HCT116 (cell line): ENCODE data around the gene GP1BB. TPM values are rescaled to one million over a fixed set of nuclear protein-coding genes. Genes with fewer than 3 reads are reported as not detected.
"Not testable (repeated sequence)": the region's sequence is repeated elsewhere in the genome, so short reads cannot be mapped to it uniquely, and the experiment has no call there.

Source experiments
- ATAC-seq: fragments of 200-7000 bp; cut with Tn5 transposase; 2 replicates; pipeline ENCODE4 v1.9.1; 2020; ENCODE audit warnings: mild to moderate bottlenecking, moderate library complexity
- BruUV-seq: library from RNA; stranded (reverse); fragments of 400-500 nt; replicated peaks from 2 replicates; lab custom pipeline; 2021; lab: Mats Ljungman, UMichigan
- CTCF ChIA-PET: fragments of 300-600 bp; sonication (Branson Sonifier 250); formaldehyde crosslinking; loops from one replicate; lab custom pipeline; 2021; ENCODE audit warnings: antibody characterized with exemption; lab: Charles Lee
- POLR2A ChIA-PET: fragments of 300-600, 350-600 bp; sonication (Branson Sonifier 250); formaldehyde crosslinking; loops from one replicate; lab custom pipeline; 2021; ENCODE audit warnings: antibody characterized with exemption; lab: Charles Lee
- RAD21 ChIA-PET, 2 experiments: fragments of 300-600 bp; sonication (Branson Sonifier 250); formaldehyde crosslinking; loops; one replicate each; lab custom pipeline; 2023; ENCODE audit warnings: low total read pairs in 2 of 2; ENCODE audit not compliant: uncharacterized antibody in 2 of 2, unreplicated experiment in 2 of 2, low non-redundant PET in 1 of 2; lab: Charles Lee
- DNase-seq: peaks from one replicate; pipeline ENCODE4 v3.0.0-alpha.2; 2010; ENCODE audit warnings: low read depth, low spot score
- H2AFZ ChIP-seq: fragments of 200-600 bp; shearing (Covaris generic), sonication (generic); 2 replicates; pipeline ENCODE4 v1.6.1; 2017; ENCODE audit warnings: low read depth, mixed run types, mixed read lengths, antibody characterized with exemption, low read length; ENCODE audit not compliant: poor library complexity, severe bottlenecking
- H3K27ac ChIP-seq: 2 replicates; pipeline ENCODE4 v1.5.1; 2012; ENCODE audit warnings: low read depth, low read length
- H3K27me3 ChIP-seq: fragments of 200-600 bp; sonication (generic); 2 replicates; pipeline ENCODE4 v1.6.1; 2016; ENCODE audit warnings: mixed run types, low read length, mixed read lengths; ENCODE audit not compliant: insufficient read depth
- H3K36me3 ChIP-seq, 2 experiments: fragments of 200-500 bp in 1 of 2; fragments of 200-600 bp in 1 of 2; sonication (Bioruptor generic) in 1 of 2; sonication (generic) in 1 of 2; 2 replicates each; pipeline versions ENCODE4 v1.5.1 to v1.6.1; 2014 to 2016; ENCODE audit warnings: low read length in 2 of 2, inconsistent platforms in 1 of 2, mixed read lengths in 1 of 2, mixed run types in 1 of 2; ENCODE audit not compliant: insufficient read depth in 2 of 2, control insufficient read depth in 1 of 2
- H3K4me1 ChIP-seq, 2 experiments: fragments of 200-600 bp in 1 of 2; sonication (generic) in 1 of 2; 2 replicates each; pipeline versions ENCODE4 v1.5.1 to v1.6.1; 2012 to 2017; ENCODE audit warnings: low read length in 2 of 2, inconsistent platforms in 1 of 2, mild to moderate bottlenecking in 1 of 2, mixed read lengths in 1 of 2, mixed run types in 1 of 2, moderate library complexity in 1 of 2; ENCODE audit not compliant: insufficient read depth in 2 of 2, control insufficient read depth in 1 of 2
- H3K4me2 ChIP-seq: fragments of 200-600 bp; sonication (generic); 2 replicates; pipeline ENCODE4 v1.6.1; 2017; ENCODE audit warnings: mixed run types, low read length, mixed read lengths
- H3K4me3 ChIP-seq, 2 experiments: fragments of 200-600 bp in 1 of 2; sonication (generic) in 1 of 2; replicated peaks in 1 of 2; 2 replicates each; pipeline ENCODE4 v1.5.1; 2011 to 2016; ENCODE audit warnings: low read length in 2 of 2, control low read depth in 1 of 2, low read depth in 1 of 2, mild to moderate bottlenecking in 1 of 2, mixed read lengths in 1 of 2, mixed run types in 1 of 2
- H3K79me2 ChIP-seq: fragments of 200-600 bp; sonication (generic); 2 replicates; pipeline ENCODE4 v1.6.1; 2017; ENCODE audit warnings: mild to moderate bottlenecking, mixed run types, low read length, moderate library complexity, mixed read lengths; ENCODE audit not compliant: insufficient read depth
- H3K9ac ChIP-seq: fragments of 200-600 bp; sonication (generic); 2 replicates; pipeline ENCODE4 v1.6.1; 2016; ENCODE audit warnings: low read length, mixed read lengths
- H3K9me2 ChIP-seq: fragments of 200-600 bp; sonication (generic), shearing (Covaris generic); 2 replicates; pipeline ENCODE4 v1.6.1; 2017; ENCODE audit warnings: mixed run types, mild to moderate bottlenecking, moderate library complexity; ENCODE audit not compliant: insufficient read depth
- H3K9me3 ChIP-seq, 2 experiments: fragments of 200-500 bp in 1 of 2; fragments of 200-600 bp in 1 of 2; sonication (Bioruptor generic) in 1 of 2; sonication (generic) in 1 of 2; 2 replicates each; pipeline ENCODE4 v1.6.1; 2014 to 2017; ENCODE audit warnings: low read length in 2 of 2, mixed read lengths in 2 of 2, inconsistent platforms in 1 of 2, low read depth in 1 of 2, mild to moderate bottlenecking in 1 of 2, mixed run types in 1 of 2, moderate library complexity in 1 of 2; ENCODE audit not compliant: control insufficient read depth in 1 of 2, insufficient read depth in 1 of 2
- H4K20me1 ChIP-seq: fragments of 200-600 bp; sonication (generic), shearing (Covaris generic); 2 replicates; pipeline ENCODE4 v1.6.1; 2017; ENCODE audit warnings: mixed run types, mild to moderate bottlenecking, moderate library complexity; ENCODE audit not compliant: insufficient read depth
- CEBPB ChIP-seq: IDR thresholded peaks from 2 replicates; pipeline ENCODE4 v1.6.1; 2012; ENCODE audit warnings: low read depth
- ELF1 ChIP-seq: IDR thresholded peaks from 2 replicates; pipeline ENCODE4 v1.6.1; 2012; ENCODE audit warnings: low read depth, borderline replicate concordance
- EZH2 ChIP-seq: fragments of 200-600 bp; sonication (generic); IDR thresholded peaks from 2 replicates; pipeline ENCODE4 v1.6.1; 2017; ENCODE audit warnings: antibody characterized with exemption, mixed run types
- SRF ChIP-seq: IDR thresholded peaks from 2 replicates; pipeline ENCODE4 v1.6.1; 2012; ENCODE audit warnings: low read depth
- intact Hi-C: fragments of 100-400 bp; cut with micrococcal nuclease; formaldehyde crosslinking; loops from 2 replicates; pipeline ENCODE4 v1.10.0; 2022
- total RNA-seq: library from RNA; stranded (reverse); gene quantifications from one replicate; pipeline ENCODE4 v1.2.1, GENCODE V29; 2021; ENCODE audit not compliant: unreplicated experiment

Gene GP1BB
- total RNA-seq, 1 experiment from 2014 or later: 4.8 TPM

DNA sequence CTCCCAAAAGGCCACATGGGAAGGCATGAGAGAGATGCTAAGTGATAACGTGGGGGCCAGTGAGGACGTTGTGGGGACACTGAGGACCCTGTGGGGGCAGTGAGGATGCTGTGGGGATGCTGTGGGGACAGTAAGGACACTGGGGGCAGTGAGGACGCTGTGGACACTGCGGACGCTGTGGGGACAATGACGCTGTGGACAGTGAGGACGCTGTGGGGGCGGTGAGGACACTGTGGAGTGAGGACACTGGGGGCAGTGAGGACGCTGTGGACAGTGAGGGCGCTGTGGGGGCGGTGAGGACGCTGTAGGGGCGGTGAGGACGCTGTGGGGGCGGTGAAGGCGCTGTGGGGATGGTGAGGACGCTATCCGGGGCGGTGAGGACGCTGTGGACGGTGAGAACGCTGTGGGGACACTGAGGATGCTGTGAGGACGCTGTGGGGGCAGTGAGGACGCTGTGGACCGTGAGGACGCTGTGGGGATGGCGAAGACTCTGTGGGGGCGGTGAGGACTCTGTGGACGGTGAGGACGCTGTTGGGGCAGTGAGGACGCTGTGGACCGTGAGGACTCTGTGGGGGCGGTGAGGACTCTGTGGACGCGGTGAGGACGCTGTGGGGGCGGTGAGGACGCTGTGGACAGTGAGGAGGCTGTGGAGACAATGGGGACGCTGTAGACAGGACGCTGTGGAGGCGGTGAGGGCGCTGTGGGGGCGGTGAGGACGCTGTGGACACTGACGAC is 1.8 kb downstream of the GP1BB start (continued):
- TF ChIP-seq SRF: no peak
- TF ChIP-seq ELF1: no peak
- TF ChIP-seq EZH2: no peak
- no peak for TF ChIP-seq CEBPB
- TF ChIP-seq, all 23 proteins: peak for 0

DNA sequence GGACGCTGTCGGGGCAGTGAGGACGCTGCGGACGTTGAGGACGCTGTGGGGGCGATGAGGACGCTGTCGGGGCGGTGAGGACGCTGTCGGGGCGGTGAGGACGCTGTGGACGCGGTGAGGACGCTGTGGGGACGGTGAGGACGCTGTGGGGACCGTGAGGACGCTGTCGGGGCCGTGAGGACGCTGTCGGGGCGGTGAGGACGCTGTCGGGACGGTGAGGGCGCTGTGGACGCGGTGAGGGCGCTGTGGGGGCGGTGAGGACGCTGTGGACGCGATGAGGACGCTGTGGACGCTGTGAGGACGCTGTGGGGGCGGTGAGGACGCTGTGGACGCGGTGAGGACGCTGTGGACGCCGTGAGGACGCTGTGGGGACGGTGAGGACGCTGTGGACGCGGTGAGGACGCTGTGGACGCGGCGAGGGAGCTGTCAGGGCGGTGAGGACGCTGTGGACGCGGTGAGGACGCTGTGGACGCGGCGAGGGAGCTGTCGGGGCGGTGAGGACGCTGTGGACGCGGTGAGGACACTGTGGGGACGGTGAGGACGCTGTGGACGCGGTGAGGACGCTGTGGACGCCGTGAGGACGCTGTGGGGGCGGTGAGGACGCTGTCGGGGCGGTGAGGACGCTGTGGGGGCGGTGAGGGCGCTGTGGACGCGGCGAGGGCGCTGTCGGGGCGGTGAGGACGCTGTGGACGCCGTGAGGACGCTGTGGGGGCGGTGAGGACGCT is 2.9 kb downstream of the GP1BB start:
- H3K9me3 ChIP-seq, CTCF ChIA-PET, DNase-seq, H3K27ac ChIP-seq, H3K27me3 ChIP-seq, H2AFZ ChIP-seq, ATAC-seq, H4K20me1 ChIP-seq, POLR2A ChIA-PET, BruUV-seq, H3K36me3 ChIP-seq, H3K9ac ChIP-seq, H3K9me2 ChIP-seq, intact Hi-C loops, H3K4me3 ChIP-seq, H3K79me2 ChIP-seq, H3K4me2 ChIP-seq: not testable (repeated sequence)
- H3K4me1 ChIP-seq: peaks cover 12 to 27% of the 10 kb centered on the region in 2 experiments
- RAD21 ChIA-PET: interaction anchor here in 1 of 2 experiments (0.7 kb wide), 1 partner anchor 184 kb away, joined by 4 read pairs; no protein-coding TSS in a partner anchor
